Endothelial cell of umbilical vein (primary cell): ENCODE data around the gene ABHD14A. TPM values are rescaled to one million over a fixed set of nuclear protein-coding genes. Genes with fewer than 3 reads are reported as not detected.

ENCODE experiments used
- BruUV-seq: library from RNA; stranded (reverse); fragments of 400-500 nt; replicated peaks from 2 replicates; lab custom pipeline; 2021; lab: Mats Ljungman, UMichigan
- CTCF ChIA-PET: fragments of 300-600, 350-600 bp; sonication (Branson Sonifier 250); formaldehyde crosslinking; loops from one replicate; lab custom pipeline; 2021; ENCODE audit warnings: antibody characterized with exemption, inconsistent platforms; lab: Charles Lee
- POLR2A ChIA-PET: fragments of 300-600, 350-600 bp; sonication (Branson Sonifier 250); formaldehyde crosslinking; loops from one replicate; lab custom pipeline; 2021; ENCODE audit warnings: antibody characterized with exemption, inconsistent platforms; lab: Charles Lee
- DNase-seq: peaks from one replicate; pipeline ENCODE4 v3.0.0-alpha.2; 2011; ENCODE audit warnings: low read depth, low spot score
- FAIRE-seq: peaks from 2 replicates; lab custom pipeline; 2011; peaks lifted over from hg19 to GRCh38; lab: Jason Lieb, UNC
- H2AFZ ChIP-seq: 2 replicates; pipeline ENCODE4 v1.6.0; 2012; ENCODE audit warnings: low read depth, low read length, control low read depth, inconsistent platforms
- H3K27ac ChIP-seq: 2 replicates; pipeline ENCODE4 v1.5.1; 2011; ENCODE audit warnings: low read depth, mild to moderate bottlenecking, control low read depth, low read length, moderate library complexity; ENCODE audit not compliant: insufficient read depth
- H3K27me3 ChIP-seq, 2 experiments: 2 replicates each; pipeline versions ENCODE4 v1.6.0 to v1.6.1; 2011; ENCODE audit warnings: low read length in 2 of 2, mixed read lengths in 1 of 2; ENCODE audit not compliant: control insufficient read depth in 2 of 2, insufficient read depth in 2 of 2
- H3K36me3 ChIP-seq, 2 experiments: 2 replicates in 1 of 2; 3 replicates in 1 of 2; pipeline ENCODE4 v1.5.1; 2011; ENCODE audit warnings: low read length in 2 of 2, mild to moderate bottlenecking in 1 of 2, moderate library complexity in 1 of 2; ENCODE audit not compliant: control insufficient read depth in 2 of 2, insufficient read depth in 2 of 2; ENCODE audit errors: extremely low read depth in 1 of 2
- H3K4me1 ChIP-seq: 3 replicates; pipeline ENCODE4 v1.5.1; 2011; ENCODE audit warnings: mild to moderate bottlenecking, low read length; ENCODE audit not compliant: control insufficient read depth, insufficient read depth; ENCODE audit errors: extremely low read depth
- H3K4me2 ChIP-seq: 2 replicates; pipeline ENCODE4 v1.6.1; 2011; ENCODE audit warnings: low read length, control low read depth, mixed read lengths; ENCODE audit not compliant: insufficient read depth
- H3K4me3 ChIP-seq, 3 experiments: fragments of 200-600 bp in 1 of 3; sonication (generic), shearing (Covaris generic) in 1 of 3; replicated peaks in 1 of 3; 2 replicates each; pipeline ENCODE4 v1.5.1; 2011 to 2016; ENCODE audit warnings: control low read depth in 3 of 3, low read length in 3 of 3, mild to moderate bottlenecking in 2 of 3, inconsistent platforms in 1 of 3, low read depth in 1 of 3, moderate library complexity in 1 of 3; ENCODE audit not compliant: insufficient read depth in 1 of 3
- H3K79me2 ChIP-seq: 2 replicates; pipeline ENCODE4 v1.6.0; 2012; ENCODE audit warnings: low read length, inconsistent platforms; ENCODE audit not compliant: control insufficient read depth, insufficient read depth
- H3K9ac ChIP-seq: replicated peaks from 2 replicates; pipeline ENCODE3; 2011; ENCODE audit warnings: low read length, control low read depth; ENCODE audit not compliant: insufficient read depth; ENCODE audit errors: extremely low read depth
- H3K9me1 ChIP-seq: replicated peaks from 3 replicates; pipeline ENCODE4 v1.6.0; 2011; ENCODE audit warnings: mild to moderate bottlenecking, low read length; ENCODE audit not compliant: control insufficient read depth, insufficient read depth; ENCODE audit errors: extremely low read depth
- H3K9me3 ChIP-seq: replicated peaks from 2 replicates; pipeline ENCODE4 v1.5.1; 2012; ENCODE audit warnings: low read length, inconsistent platforms; ENCODE audit not compliant: control insufficient read depth, insufficient read depth
- H4K20me1 ChIP-seq: replicated peaks from 2 replicates; pipeline ENCODE3; 2011; ENCODE audit warnings: mild to moderate bottlenecking, low read length; ENCODE audit not compliant: control insufficient read depth, insufficient read depth; ENCODE audit errors: extremely low read depth
- EZH2 ChIP-seq: IDR thresholded peaks from 2 replicates; pipeline ENCODE4 v1.6.1; 2012; ENCODE audit warnings: borderline replicate concordance, low read depth, mild to moderate bottlenecking, moderate library complexity, low read length, inconsistent platforms; ENCODE audit not compliant: severe bottlenecking
- FOS ChIP-seq: IDR thresholded peaks from 2 replicates; pipeline ENCODE4 v1.6.1; 2011; ENCODE audit warnings: mild to moderate bottlenecking, low read length, moderate library complexity, borderline replicate concordance; ENCODE audit not compliant: insufficient read depth
- GATA2 ChIP-seq: IDR thresholded peaks from 2 replicates; pipeline ENCODE4 v1.7.0; 2011; ENCODE audit warnings: low read depth, mild to moderate bottlenecking, moderate library complexity, mixed read lengths, low read length; ENCODE audit not compliant: insufficient read length, insufficient read depth
- JUN ChIP-seq: IDR thresholded peaks from 2 replicates; pipeline ENCODE4 v1.6.1; 2011; ENCODE audit warnings: borderline replicate concordance, low read depth; ENCODE audit not compliant: insufficient read length, insufficient read depth
- MYC ChIP-seq: IDR thresholded peaks from one replicate; pipeline ENCODE4 v1.6.1; 2011; ENCODE audit warnings: mild to moderate bottlenecking, low read depth, low read length
- POLR2A ChIP-seq: IDR thresholded peaks from 2 replicates; pipeline ENCODE4 v1.6.1; 2012; ENCODE audit warnings: low read depth, mild to moderate bottlenecking, control low read depth, low read length
- POLR2AphosphoS5 ChIP-seq: IDR thresholded peaks from 2 replicates; pipeline ENCODE4 v1.6.1; 2012; ENCODE audit warnings: low read depth, mild to moderate bottlenecking, control low read depth, low read length, moderate library complexity; ENCODE audit not compliant: insufficient read depth
- dilution Hi-C: fragments of 300-500 bp; cut with MboI; formaldehyde crosslinking; loops from one replicate; pipeline ENCODE4 v1.15.0; 2019; ENCODE audit warnings: low sequenced_read_pairs; ENCODE audit not compliant: extremely low pct_ligation_motif_present
- intact Hi-C: fragments of 100-400 bp; cut with micrococcal nuclease; formaldehyde crosslinking; loops from one replicate; pipeline ENCODE4 v1.10.0; 2022
- polyA plus RNA-seq, 4 experiments: library from polyadenylated mRNA; depleted of rRNA in 3 of 4; stranded (reverse) in 3 of 4; unstranded in 1 of 4; fragments of >200 nt; gene quantifications; 2 replicates each; pipeline versions ENCODE4 v1.2.1 to v1.2.3, GENCODE V29; 2011 to 2012; ENCODE audit warnings: missing spikeins in 1 of 4
- total RNA-seq: library from RNA; stranded (reverse); gene quantifications from 2 replicates; pipeline ENCODE4 v1.2.3, GENCODE V29; 2021
- TF ChIP-seq, protein P1 (sequence below): IDR thresholded peaks from 2 replicates; pipeline ENCODE4 v1.6.1; 2011; ENCODE audit not compliant: insufficient read depth, insufficient read length
- TF ChIP-seq, protein P2 (sequence below), 2 donors: IDR thresholded peaks; 1 replicate in 1 of 2; 2 replicates in 1 of 2; pipeline ENCODE4 v1.5.1; 2011; ENCODE audit warnings: low read length in 2 of 2, mild to moderate bottlenecking in 2 of 2, moderate library complexity in 2 of 2, control low read depth in 1 of 2, inconsistent platforms in 1 of 2, low read depth in 1 of 2; ENCODE audit not compliant: insufficient read depth in 1 of 2; ENCODE audit errors: extremely low read depth in 1 of 2

ABHD14A gene
- total and polyA plus RNA-seq, 2 donors (not counting 3 experiments of a cell fraction or from before 2014, with no cell fraction given) = 6.6 to 23.7 TPM

DNA sequence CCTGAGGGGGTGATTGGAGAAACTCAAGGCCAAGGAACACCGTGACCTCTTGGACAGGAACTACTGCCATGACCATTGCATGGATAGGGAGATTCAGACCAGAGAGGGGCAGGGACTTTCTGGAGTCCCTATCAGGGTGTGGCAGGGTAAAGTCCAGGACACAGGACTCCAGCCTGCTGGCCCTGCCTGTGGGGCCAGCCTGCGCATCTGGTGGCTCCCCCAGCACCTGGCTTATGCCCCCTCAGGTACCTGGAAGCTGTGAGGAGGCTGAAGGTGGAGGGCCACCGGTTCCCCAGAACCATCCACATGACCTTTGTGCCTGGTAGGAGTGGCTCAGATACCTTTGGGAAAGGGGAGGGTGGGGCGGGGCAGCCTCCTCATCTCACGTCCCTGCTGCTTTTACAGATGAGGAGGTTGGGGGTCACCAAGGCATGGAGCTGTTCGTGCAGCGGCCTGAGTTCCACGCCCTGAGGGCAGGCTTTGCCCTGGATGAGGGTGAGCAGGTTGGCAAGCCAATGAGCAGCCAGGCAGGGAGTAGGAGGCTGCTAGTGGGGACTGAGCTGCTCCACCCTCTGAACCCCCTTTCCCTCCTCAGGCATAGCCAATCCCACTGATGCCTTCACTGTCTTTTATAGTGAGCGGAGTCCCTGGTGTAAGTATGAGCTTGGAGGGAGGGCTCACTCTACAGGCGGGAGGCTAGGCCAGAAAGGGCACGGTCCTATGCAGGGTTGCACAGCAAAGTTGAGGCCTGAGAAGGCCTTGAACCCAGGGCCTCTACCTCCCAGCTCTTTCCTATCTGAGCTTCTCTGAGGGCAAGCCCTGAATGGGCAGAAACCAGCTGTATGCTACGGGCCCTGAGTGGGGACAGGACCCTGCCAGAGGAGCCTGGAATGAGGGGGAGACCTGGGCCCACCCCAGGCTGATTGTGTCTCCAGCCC, 11.4 kb downstream of the ABHD14A start:
- Histone ChIP-seq H3K4me2 (no peak overlapping the region), H3K36me3 (no peaks in the 10 kb centered on the region), H3K27me3 (no peaks in the 10 kb centered on the region), H3K4me1 (peaks cover 14% of the 10 kb centered on the region), H3K4me3 (no peak overlapping the region), H4K20me1 (no peaks in the 10 kb centered on the region), H3K79me2 (no peaks in the 10 kb centered on the region), H3K27ac (no peak overlapping the region), H3K9me3 (no peaks in the 10 kb centered on the region), H2AFZ (no peak overlapping the region), H3K9me1 (no peaks in the 10 kb centered on the region), H3K9ac (no peak overlapping the region)
- DNase-seq = no peak
- intact Hi-C loops = no loop called here
- dilution Hi-C loops = no loop called here
- CTCF ChIA-PET = no interaction called here
- TF ChIP-seq FOS (no peak), POLR2AphosphoS5 (no peak), POLR2A (no peak), JUN (no peak), MYC (no peak), EZH2 (no peak), GATA2 (no peak)
- TF ChIP-seq, protein P1, sequence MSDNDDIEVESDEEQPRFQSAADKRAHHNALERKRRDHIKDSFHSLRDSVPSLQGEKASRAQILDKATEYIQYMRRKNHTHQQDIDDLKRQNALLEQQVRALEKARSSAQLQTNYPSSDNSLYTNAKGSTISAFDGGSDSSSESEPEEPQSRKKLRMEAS = no peak
- TF ChIP-seq, protein P2, sequence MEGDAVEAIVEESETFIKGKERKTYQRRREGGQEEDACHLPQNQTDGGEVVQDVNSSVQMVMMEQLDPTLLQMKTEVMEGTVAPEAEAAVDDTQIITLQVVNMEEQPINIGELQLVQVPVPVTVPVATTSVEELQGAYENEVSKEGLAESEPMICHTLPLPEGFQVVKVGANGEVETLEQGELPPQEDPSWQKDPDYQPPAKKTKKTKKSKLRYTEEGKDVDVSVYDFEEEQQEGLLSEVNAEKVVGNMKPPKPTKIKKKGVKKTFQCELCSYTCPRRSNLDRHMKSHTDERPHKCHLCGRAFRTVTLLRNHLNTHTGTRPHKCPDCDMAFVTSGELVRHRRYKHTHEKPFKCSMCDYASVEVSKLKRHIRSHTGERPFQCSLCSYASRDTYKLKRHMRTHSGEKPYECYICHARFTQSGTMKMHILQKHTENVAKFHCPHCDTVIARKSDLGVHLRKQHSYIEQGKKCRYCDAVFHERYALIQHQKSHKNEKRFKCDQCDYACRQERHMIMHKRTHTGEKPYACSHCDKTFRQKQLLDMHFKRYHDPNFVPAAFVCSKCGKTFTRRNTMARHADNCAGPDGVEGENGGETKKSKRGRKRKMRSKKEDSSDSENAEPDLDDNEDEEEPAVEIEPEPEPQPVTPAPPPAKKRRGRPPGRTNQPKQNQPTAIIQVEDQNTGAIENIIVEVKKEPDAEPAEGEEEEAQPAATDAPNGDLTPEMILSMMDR (IDR thresholded peaks at IDR 0.05; ENCODE audit: extremely low read depth in 1 of 2, insufficient read depth in 1 of 2, low read depth in 1 of 2, low read length in 2 of 2) = no peak
- POLR2A ChIA-PET = interaction anchor here (1.2 kb wide), 1 partner anchor 10 kb away, joined by 6 read pairs; the partner anchor contains the start of gene RPL29
- no peak for FAIRE-seq
- BruUV-seq = no TSS peak
